Occipital lobe (tissue), 3 donors: ENCODE results near the gene CLK4. TPM values are rescaled to one million over a fixed set of nuclear protein-coding genes. Genes with fewer than 3 reads are reported as not detected.

Source experiments
- DNase-seq: peaks from one replicate; lab custom pipeline; 2025; lab: John Stamatoyannopoulos, UW
- small RNA-seq: library from RNA; depleted of rRNA; stranded (forward); fragments of <200 nt; gene quantifications from one replicate; pipeline ENCODE3, GENCODE V24; 2014
- total RNA-seq: library from RNA; depleted of rRNA; stranded (reverse); fragments of >200 nt; gene quantifications from one replicate; pipeline ENCODE4 v1.2.3, GENCODE V29; 2014

Gene CLK4
- total RNA-seq, 1 donor from 2014 or later = 72.4 TPM

- no peak for DNase-seq
Observed at GRCh38 chr5:178554311-178554710, 72.5 kb downstream of the CLK4 start.

GRCh38 chr5:178553517-178553916 lies 73.3 kb downstream of the CLK4 start:
- DNase-seq = peak; percentile 26

Small RNA genes lying within 50 kb of the gene (small RNA-seq; reads per million reads assigned to genes)
- gene RN7SKP70 = not detected

Other genes with a start within 250 kb of the CLK4 start
- gene COL23A1, start 36.7 kb downstream of the CLK4 start, total RNA-seq = 0.16 TPM
- 18.6 TPM for gene ZNF354A, start 103.6 kb upstream of the CLK4 start, total RNA-seq
- 34.9 TPM for gene ZNF354B, start 232.9 kb upstream of the CLK4 start, total RNA-seq